HG03558 (cell line): Measurements from ENCODE around the gene AMPD2.
"Not testable (repeated sequence)": the region's sequence is repeated elsewhere in the genome, so short reads cannot be mapped to it uniquely, and the experiment has no call there.

Source experiments
- ATAC-seq: cut with Tn5 transposase; IDR thresholded peaks from one replicate; pipeline ENCODE4 v1.9.1; 2021; ENCODE audit warnings: moderate number of reproducible peaks; ENCODE audit not compliant: unreplicated experiment; ENCODE audit errors: extremely low read depth

The AMPD2 gene

GRCh38 chr1:109643385-109644230, 24.0 kb downstream of the AMPD2 start:
- ATAC-seq, result peak; percentile 60

DNA sequence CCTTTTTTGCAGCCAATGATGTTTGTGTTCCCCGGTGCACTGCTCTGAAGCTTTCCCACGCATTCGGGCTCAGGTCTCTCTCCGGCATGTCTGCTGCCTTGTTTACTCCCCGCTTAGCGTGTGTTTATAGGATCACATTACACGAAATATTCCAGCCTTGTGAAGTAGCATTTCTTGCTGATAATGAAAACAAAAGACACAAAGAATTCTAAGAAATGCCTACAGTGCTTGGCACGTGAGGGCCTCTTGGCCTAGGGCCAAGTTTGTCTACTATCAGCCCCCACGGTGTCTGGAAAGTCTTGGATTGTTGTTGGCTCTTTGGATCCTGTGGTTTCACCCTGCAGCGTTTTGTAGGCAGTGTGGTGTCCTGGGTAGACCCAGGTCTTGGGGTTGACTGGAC, 25.0 kb downstream of the AMPD2 start:
- no peak for ATAC-seq

DNA sequence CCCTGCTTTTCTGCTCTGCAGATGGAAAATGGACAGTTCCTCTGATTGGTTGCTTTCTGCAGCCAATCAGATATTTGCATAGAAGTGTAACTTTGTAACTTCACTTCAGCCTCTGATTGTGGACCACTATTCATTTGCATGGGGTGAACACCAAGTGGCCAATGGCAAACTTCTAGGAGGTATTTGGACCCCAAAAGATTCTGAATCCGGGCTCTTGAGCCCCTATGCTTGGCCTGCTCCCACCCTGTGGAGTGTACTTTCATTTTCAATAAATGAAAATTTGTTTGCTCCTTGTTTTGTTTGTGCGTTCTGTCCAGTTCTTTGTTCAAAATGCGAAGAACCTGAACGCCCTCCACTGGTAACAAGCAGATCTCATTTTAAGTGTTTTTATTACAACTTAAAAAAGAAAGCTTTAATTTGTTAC, 29.9 kb downstream of the AMPD2 start:
- no peak for ATAC-seq

GRCh38 chr1:109650609-109651008, 31.0 kb downstream of the AMPD2 start:
- no peak for ATAC-seq

GRCh38 chr1:109652402-109652801, 32.8 kb downstream of the AMPD2 start:
- ATAC-seq, result no peak

- ATAC-seq, result no peak
Observed at GRCh38 chr1:109653306-109653705, 33.7 kb downstream of the AMPD2 start.

DNA sequence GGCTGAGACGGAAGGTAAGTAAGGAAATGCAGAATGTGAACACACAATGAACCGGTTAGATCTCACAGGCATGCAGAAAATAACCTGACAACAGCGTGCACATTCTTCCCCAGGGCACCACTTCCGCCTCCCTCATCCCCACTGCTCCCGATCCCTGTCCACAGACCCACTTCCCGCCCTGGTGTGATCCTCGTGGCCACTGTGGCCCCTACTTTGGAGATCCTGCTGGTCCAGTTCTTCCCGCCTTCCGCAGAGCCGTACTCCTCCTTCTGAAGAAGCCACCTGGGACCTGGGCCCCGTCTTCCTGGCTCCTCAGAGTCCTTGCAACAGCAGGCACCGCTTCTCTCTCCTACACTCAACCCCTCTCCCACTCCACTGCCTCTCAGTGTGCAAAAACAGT, 34.9 kb downstream of the AMPD2 start:
- ATAC-seq, result no peak

DNA sequence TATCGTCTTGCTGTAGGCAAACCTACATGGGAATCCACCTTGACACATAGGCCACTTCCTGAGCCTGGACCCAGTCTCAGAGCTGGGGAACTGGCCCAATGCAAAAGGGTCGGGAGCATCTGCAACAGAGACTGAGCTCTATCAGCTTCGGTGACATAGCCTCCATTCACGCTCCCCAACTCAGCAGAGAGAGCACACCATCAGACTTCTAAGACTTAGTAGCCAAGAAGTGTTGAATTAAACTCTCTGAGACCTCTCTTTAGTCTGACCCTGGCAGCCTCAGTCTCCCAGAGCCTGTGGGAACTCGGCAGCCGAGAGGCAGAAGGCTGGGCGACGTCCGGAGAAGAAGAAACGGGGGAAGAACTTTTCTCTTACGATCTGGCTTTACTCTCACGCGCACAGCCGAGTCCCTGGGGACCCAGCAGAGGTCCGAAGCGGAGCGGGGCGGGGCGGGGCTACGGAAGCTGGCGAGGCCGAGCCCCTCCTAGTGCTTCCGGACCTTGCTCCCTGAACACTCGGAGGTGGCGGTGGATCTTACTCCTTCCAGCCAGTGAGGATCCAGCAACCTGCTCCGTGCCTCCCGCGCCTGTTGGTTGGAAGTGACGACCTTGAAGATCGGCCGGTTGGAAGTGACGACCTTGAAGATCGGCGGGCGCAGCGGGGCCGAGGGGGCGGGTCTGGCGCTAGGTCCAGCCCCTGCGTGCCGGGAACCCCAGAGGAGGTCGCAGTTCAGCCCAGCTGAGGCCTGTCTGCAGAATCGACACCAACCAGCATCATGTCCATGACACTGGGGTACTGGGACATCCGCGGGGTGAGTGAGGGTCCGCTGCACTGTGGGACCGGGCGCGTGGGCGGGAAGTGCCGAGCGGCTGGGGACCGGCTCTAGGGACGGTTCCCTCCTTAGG, 36.2 kb downstream of the AMPD2 start, which contains the start of gene GSTM4:
Gene GSTM4, plus strand, starts transcription at position 485 of the 905 bp plus-strand sequence. Its CDS starts 291 bp downstream, at position 776.
- peak; percentile 38 for ATAC-seq

DNA sequence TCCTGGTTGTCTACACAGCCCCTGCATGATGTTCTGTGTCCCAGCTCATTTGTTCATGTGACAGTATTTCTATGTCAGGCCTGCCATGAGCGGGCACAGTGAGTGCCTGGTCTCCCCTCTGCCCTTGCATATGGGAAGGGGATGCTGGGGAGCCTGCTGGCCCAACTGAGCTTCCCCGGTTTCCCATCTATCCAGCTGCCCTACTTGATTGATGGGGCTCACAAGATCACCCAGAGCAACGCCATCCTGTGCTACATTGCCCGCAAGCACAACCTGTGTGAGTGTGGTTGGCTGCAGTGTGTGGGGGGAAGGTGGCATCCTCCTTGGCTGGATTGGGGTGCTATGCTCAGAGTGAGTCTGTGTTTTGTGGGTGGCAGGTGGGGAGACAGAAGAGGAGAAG, 37.8 kb downstream of the AMPD2 start:
- ATAC-seq, result no peak

- ATAC-seq, result no peak
Observed at GRCh38 chr1:109657970-109658369, 38.3 kb downstream of the AMPD2 start.

GRCh38 chr1:109658533-109659042, 39.0 kb downstream of the AMPD2 start:
- ATAC-seq, result no peak

DNA sequence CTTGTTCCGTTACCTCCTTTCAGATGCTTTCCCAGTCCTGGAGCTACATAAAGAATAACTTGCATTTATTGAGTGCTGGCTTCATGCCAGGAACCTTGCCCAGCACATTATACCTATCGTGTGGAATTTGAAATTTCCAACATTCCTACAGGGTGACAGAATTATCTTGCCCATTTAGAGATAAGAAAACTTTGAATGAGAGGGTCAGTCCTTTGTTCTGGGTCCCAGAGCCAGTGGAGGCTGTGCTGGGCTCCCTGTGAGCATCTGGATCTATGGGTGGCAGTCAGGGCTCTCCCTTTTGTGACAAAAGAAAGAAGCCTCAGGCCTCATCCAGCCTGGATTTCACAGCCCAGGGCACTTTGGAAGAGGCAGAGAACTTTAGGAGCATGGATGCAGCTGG, 39.5 kb downstream of the AMPD2 start:
- no peak for ATAC-seq

GRCh38 chr1:109659997-109660690, 40.5 kb downstream of the AMPD2 start:
- ATAC-seq, result no peak

GRCh38 chr1:109660691-109661026, 41.0 kb downstream of the AMPD2 start:
- ATAC-seq, result not testable (repeated sequence)

DNA sequence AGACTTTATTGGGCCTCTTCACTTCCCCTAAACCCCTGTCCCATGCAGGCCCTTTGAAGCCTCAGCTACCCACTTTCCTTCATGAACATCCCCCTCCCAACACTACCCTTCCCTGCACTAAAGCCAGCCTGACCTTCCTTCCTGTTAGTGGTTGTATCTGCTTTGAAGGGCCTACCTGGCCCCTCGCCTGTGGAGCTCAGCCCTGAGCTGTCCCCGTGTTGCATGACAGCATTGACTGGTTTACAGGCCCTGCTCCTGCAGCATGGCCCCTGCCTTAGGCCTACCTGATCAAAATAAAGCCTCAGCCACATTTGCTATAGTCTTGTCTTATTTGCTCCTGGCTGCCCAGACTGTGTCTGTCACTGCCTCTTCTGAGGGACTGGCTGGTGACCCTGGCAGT, 41.8 kb downstream of the AMPD2 start:
- no peak for ATAC-seq

GRCh38 chr1:109664671-109665070, 45.0 kb downstream of the AMPD2 start:
- no peak for ATAC-seq

DNA sequence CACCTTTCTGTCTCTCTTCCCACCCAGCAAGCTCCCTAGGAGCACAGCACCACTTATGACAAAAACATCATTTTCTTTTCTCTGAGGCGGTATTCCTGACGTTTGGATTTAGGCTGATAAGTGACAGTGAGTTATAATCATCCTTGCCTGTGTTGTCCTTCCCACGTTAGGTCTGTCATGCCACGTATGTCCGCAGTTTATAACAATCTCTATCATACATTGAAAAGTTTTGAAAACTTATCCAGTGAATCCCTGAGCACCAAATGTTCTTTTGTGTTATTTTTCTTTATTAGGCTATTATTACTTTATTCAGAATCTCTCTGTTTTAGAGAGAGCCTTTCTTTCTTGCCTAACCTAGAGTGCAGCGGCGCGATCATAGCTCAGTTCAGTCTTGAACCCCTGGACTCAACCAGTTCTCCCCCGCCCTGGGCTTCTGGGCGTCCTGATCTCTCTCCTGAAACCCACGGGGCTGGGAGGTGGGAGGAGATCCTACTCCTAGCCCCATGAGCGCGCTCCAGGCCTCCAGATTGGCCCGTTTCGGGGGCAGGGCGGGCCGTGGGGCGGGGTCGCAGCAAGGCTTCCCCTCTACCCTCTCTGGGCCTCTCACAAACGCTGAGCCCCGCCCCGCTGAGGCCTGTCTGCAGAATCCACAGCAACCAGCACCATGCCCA, 48.0 kb downstream of the AMPD2 start, which contains the start of gene GSTM2:
Gene GSTM2, plus strand, starts transcription at position 606 of the 671 bp plus-strand sequence. Its CDS starts 59 bp downstream, at position 665.
- ATAC-seq, result peak; percentile 70

DNA sequence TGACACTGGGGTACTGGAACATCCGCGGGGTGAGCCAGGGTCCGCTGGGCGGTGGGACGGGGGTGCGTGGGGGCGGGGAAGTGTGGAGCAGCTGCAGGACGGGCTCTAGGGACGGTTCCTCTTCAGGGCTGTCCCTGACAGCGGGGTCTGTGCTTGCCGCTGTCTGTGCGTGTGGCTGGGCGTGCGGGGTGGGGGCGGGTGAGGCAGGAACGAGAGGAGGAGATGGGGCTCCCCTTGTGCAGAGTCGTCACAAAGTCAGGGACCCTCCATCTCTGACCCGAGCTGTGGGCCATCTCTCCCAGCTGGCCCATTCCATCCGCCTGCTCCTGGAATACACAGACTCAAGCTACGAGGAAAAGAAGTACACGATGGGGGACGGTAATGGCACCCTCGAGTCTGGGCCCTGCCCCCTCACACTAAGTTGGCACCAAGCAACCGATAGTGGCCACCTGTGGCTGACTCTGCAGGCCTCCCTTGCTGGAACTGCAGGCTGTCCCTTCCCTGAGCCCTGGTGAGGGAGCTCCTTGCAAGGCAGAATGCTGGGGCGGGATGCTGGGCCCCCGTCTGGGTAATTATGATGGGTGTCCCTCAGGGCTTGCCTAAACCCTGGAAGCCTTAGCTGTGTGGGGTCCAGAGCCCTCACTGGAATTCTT, 48.6 kb downstream of the AMPD2 start:
- ATAC-seq, result no peak

DNA sequence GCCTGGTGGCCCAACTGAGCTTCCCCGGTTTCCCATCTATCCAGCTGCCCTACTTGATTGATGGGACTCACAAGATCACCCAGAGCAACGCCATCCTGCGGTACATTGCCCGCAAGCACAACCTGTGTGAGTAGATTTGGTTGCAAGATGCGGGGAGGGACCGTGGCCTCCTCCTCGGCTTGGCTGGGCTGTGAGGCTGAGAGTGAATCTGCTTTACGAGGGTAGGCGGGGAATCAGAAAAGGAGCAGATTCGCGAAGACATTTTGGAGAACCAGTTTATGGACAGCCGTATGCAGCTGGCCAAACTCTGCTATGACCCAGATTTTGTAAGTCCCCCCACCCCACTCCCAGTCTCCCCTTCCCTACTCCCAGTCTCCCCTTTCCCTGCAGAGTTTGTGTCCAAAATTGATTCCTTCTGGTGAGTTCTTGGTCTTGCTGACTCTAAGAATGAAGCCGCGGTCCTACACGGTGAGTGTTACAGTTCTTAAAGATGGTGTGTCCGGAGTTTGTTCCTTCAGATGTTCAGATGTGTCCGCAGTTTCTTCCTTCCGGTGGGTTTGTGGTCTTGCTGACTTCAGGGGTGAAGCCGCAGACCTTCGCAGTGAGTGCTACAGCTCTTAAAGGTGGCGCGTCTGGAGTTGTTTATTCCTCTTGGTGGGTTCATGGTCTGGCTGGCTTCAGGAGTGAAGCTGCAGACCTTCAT, 49.8 kb downstream of the AMPD2 start:
- no peak for ATAC-seq
